ENCODE measurements around the gene LRRC10B.

LRRC10B gene

DNA sequence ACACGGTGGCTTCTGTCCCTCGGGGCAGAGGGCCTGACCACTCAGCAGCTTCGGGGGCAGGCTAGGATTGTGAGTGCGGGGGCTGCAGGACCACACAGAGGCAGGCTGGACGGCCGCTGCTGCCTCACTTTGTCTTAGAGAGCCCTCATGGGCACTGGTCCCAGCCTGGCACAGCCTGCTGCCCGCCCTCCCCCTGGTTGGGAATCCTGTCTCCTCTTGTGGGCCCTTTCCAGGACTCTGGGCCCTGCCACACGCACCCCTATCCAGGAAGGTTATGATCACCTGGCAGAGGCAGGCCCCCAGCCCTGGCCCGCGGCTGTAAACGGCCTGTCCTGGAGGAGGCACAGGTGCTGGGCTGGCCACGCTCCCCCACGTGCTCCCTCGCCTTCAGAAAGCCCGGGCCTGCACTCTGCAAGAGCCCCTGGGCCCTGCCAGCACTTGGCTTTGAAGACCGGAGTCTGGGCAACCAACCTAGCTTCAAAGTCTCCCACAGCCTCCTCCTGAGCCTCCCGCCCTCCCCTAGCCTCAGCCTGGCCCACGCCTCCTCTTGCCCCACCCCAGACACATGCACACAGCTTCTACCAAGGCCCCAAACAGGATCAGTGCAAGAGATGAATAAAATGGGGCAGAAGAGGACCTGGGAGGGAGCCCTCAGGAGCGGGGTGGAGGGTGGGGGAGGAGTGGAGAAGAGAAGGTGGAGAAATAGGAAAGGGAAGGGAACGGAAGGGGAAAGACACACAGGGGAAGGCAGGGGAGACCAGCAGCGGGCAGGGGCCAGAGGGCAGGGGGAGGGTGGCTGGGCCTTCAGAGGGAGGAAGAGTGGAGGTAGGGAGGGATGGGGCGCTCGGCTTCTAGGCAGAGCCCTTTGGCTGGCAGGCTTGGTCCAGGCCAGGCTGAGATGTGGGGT is 41.4 kb downstream of the LRRC10B start:
- DNase-seq, result no peak

DNA sequence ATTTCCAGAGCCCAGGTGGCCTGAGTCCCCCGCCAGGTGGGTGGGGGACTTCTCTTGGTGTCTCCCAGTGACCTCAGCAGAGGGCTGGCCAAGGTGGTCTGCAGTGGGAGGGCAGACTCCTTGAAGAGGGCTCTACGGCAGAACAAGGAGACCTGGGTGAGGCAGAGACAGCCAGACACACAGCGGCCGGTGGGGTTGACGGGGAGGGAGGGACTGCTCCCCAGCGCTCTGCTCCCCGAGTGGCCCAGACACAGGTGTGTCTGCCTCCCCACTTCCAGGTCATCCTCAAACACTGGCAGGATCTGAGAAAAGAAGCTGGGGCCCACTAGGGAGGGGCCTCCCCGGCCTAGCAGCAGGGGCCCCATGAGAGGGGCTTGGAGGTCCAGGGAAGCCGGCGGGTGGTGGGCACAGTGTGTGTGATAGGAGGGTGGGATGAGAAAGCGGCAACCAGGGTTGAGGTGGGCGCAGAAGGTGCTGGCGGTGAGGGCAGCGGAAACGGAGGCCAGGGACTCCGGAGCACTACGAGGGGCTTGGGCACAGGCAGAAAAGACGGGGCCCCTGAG is 42.2 kb downstream of the LRRC10B start:
- DNase-seq, result no peak

DNA sequence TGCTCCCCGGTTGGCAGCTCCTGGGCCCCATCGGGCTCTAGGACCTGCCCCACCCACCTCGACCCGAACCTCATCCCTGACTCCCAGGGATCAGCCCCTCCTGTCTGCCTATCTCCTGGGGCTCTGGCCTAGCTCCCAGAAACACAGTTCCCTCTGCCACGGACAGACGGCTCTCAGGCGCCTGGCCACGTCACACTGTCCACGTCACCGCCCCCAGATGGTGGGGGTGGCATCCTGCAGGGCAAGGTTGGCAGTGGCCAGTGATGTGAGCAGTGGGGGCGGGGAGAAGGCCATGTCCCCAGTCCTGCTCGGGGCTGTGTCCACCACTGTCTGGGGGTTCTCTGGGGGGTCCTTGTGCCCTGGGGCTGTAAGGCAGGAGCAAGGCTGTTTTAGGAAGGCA is 43.1 kb downstream of the LRRC10B start:
- DNase-seq, result no peak

DNA sequence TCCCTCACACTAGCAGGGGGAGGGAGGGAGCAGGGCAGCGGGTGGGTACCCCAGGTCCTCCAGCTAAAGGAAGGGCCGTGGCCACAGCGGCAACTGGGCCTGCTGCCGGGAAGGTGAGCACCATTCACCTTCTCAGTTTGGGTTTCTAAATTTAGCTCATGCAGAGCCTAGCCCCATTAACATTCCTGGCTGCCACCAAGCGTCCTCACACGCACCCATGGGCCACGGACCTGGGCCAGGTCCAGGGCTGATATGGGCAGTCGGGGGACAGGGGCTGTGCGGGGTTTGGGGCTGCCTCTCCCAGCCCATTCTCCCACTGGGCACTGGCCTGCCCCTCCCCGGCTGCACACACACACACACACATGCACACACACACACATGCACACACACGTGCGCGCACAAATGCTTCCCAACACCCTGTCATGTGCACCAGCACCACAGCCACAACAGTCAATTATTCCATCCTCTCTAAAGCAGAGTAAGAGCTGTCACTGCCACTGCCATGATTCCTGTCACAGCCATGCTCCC is 43.6 kb downstream of the LRRC10B start:
- DNase-seq, result no peak

DNA sequence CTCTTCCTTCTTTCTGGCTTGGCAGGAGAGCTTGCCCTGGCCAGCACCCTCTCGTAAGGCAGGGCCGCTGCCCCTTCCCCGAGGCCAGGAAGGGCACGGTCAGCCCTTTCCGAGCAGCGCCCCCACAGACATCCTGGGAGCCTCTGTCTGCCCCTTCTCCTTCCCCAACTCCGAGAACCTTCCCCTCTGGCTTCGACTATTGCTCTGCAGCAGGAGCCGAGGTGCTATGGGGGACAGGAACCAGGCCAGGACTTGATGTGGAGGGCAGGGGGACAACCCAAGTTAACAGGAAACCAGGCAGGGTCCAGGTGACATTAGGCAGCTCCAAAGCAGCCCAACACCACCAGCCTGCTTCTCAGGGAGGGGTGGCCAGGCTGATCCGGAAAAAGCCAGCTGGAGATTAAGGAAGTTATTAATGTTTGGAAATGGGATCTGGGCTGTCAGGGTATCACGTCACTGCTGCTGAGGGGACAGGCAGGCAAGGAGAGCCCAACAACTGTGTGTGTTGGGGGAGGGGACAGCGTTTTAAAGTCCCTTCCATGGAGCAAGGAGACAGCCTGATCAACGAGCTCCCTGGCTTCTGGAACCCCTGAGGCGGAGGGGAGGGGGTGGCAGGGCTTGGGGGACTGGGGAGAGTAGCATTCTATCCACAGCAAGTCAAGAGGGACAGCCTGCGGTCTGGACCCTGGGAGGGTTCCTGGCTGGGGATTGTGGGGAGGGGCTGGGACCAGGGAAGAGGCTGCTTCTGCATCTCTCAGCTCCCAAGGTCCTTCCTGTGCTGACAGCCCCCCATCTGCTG is 45.0 kb downstream of the LRRC10B start:
- DNase-seq, result no peak

DNA sequence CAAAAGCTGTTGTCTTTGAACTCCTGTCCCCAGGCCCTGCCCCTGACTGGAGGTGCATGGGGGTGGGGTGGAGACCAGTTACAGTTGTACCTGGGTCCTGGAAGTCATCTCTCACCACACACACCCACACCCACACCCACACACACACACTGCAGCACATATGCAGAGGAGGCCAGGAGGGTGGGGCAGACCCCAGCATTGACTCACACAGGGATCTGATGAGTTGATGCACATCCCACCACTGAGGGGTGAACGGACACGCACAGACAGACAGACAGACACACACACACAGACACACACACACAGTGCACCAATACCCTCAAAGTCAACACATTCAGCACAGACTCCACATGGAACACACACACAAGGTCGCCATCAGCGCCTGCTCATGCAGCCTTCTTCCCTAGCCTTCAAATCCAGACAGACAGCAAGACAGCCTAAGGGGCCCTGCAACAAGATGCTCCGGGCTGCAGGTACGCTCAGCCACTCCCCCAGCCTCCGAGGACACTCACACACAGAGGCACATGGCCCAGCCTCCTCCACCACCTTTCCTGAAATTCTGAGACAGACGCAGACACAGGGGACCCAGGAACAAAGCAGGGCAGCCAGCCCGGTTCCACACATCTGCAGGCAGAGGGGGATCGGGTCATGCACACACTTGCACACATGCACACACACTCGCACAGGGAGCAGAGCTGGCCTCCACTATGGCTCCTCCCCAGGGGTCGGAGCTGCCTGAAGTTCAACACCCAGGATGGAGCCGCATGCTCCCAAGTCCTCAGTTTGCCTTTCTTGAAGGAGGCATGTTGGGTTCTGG is 45.8 kb downstream of the LRRC10B start:
- no peak for DNase-seq

DNA sequence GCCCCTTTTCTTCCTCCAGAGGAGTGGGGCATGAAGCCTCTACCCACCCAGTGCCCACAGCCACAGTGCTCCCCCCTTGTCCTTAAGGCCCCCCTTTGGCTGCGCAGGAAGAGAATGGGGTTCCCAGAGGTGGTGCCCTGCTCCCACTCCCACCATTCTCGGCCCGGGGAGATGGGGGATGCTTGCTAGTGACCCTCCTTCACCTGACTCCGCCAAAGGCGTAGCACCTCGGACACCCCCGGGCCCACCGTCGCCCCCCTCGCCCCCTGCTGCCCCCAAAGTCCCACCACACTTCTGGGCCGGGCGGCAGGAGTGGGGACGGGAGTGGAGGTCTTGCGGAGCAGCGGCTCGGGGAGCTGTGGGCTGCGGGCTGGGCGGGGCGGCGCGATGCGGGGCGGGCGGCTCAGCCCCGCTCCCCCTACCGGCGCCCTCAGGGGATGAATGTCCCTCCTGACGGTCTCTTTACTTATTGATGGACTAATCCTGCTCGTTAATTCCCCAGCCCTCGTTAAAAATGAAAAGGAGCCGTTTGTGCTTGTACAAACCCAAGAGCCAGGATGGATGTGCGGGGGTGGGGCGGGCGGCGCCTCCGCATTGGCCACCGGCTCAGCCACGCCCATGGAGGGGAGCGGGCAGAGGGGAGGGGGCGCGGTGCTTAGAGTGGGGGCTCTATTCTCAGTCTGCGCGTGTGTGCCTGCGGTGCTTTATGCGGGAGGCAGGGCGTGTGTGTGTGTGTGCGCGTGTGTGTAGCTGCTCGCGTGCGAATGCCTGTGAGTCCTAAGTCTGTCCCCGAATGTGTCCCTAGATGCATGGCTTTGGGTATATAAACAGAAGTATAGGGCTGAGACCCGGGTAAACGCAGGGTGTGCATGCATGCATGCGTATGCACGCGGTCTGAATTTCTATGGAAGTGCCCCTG is 46.8 kb downstream of the LRRC10B start:
- DNase-seq, result no peak

DNA sequence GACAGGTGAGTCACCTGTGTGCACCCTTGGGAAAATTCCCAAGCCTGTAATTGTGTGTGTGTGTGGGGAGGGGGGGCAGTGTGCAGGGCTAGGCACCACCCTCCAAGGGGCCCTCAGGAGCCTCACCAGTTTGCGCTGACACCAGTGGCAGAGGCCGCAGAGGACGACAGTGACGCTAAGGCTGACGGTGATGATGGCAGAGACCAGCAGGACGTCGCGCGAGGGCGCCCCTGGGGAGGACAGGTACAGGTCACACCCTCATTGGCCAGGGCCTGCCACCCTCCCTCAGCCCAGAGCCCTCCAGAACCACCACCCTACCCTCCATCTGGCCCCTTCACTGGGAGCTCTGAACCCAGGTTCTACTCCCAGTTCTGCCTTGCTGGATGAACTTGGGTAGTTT is 47.4 kb downstream of the LRRC10B start:
- DNase-seq, result no peak

DNA sequence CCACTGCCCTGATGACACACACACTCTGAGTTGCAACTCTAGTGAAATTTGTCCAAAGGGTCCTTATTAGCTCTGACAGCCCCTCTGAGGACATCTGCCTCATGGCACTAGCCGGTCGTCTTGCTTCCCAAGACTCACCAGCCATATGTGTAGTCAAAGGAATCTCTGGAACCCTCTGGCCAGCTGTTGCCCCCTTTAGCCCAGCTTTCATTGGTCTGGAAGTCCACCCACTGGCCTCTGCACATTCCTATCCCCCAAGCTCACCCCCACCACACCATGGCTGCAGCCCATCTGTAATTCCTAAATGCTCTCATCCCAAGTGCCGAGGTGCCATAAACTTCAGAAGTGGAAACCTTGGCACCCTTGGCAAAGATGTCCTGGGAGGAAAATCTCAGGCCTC is 48.1 kb downstream of the LRRC10B start:
- DNase-seq, result no peak
